Measurements from ENCODE around the gene TP53I13. TPM values are rescaled to one million over a fixed set of nuclear protein-coding genes. Genes with fewer than 3 reads are reported as not detected.
A peak's percentile ranks its signal among the peaks of the same experiment; 100 is the strongest.

The TP53I13 gene
- total RNA-seq, 4 donors from 2014 or later: 41.5 to 57.3 (median 52.1) TPM

DNA sequence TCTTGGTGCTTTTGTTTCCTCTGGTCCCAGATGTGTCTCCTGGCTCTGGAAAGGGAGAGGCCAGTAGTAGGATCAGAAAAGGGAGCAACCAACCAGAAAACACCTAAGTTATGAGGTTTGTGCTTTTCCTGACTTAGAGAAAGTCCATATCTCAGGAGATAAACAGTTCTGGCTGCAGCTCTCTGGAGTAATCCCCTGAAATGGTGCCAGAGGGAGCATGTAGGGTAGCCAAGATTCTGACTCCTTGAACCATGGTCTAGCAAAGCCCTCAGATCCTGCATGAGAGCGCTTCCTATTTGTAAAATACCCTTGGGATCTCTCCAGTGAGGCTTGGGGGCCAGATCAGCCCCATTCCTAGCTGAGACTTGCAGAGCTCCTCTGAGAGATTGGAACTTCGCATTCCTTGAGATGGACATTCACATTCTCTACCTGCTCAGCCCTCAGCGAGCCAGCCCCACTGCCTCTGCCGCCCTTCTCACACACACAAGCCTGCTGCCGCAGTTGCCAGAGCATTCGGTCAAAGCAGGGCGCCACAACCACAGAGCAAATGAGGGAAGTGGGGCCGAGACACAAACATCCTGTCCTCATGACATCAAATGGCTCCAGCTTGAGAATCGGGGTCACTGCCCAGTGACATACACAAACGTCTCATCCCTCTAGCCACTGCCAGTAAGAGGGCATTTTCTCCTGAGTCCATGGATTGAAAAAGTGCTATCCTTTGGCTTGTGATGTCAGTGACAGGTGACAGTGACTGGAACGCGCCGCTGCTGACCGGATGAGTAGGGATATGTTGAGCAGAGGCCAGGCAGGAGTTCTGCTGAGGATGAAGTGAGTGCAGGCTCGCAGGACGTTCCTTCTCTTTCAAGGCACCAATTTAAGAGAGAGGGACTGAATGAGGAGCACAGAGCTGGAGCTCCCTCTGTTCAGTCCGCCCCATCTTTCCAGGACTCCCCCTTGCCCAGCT lies 6.7 kb upstream of the TP53I13 start:
- peak overlapping the region in 1 of 4 donors; percentile 9 for H3K27ac ChIP-seq
- H3K27me3 ChIP-seq: no peaks in the 10 kb centered on the region
- 87 to 100% methylated on average over 1 to 14 of the region's 17 CpGs for WGBS, 2 donors (ENCODE audit: low coverage in 1 of 2)
- no peak for TF ChIP-seq EP300 (IDR thresholded peaks at IDR 0.05)
- TF ChIP-seq POLR2AphosphoS5 (IDR thresholded peaks at IDR 0.05): no peak
- TF ChIP-seq, protein P1, sequence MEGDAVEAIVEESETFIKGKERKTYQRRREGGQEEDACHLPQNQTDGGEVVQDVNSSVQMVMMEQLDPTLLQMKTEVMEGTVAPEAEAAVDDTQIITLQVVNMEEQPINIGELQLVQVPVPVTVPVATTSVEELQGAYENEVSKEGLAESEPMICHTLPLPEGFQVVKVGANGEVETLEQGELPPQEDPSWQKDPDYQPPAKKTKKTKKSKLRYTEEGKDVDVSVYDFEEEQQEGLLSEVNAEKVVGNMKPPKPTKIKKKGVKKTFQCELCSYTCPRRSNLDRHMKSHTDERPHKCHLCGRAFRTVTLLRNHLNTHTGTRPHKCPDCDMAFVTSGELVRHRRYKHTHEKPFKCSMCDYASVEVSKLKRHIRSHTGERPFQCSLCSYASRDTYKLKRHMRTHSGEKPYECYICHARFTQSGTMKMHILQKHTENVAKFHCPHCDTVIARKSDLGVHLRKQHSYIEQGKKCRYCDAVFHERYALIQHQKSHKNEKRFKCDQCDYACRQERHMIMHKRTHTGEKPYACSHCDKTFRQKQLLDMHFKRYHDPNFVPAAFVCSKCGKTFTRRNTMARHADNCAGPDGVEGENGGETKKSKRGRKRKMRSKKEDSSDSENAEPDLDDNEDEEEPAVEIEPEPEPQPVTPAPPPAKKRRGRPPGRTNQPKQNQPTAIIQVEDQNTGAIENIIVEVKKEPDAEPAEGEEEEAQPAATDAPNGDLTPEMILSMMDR (IDR thresholded peaks at IDR 0.05): no peak
- TF ChIP-seq POLR2A (IDR thresholded peaks at IDR 0.05): no peak
- H3K9me3 ChIP-seq: no peaks in the 10 kb centered on the region
- peaks cover 0 to 15% of the 10 kb centered on the region in 2 donors for H3K36me3 ChIP-seq
- no peak for ATAC-seq
- H3K4me3 ChIP-seq: no peak overlapping the region
- peaks cover 0 to 47% (median 5%) of the 10 kb centered on the region in 3 donors for H3K4me1 ChIP-seq

GRCh38 chr17:29562615-29563014 lies 5.9 kb upstream of the TP53I13 start:
- no CpG with 5 or more reads among the region's 18 CpGs for WGBS, 2 donors (ENCODE audit: low coverage in 1 of 2)
- TF ChIP-seq EP300 (IDR thresholded peaks at IDR 0.05): no peak
- no peak for TF ChIP-seq POLR2AphosphoS5 (IDR thresholded peaks at IDR 0.05)
- TF ChIP-seq, protein P1 (IDR thresholded peaks at IDR 0.05): no peak
- TF ChIP-seq POLR2A (IDR thresholded peaks at IDR 0.05): no peak
- Histone ChIP-seq H3K9me3 (no peaks in the 10 kb centered on the region), H3K36me3 (peaks cover 0 to 15% of the 10 kb centered on the region in 2 donors), H3K27me3 (no peaks in the 10 kb centered on the region), H3K27ac (no peak overlapping the region), H3K4me1 (peaks cover 0 to 54% (median 5%) of the 10 kb centered on the region in 3 donors), H3K4me3 (no peak overlapping the region)
- ATAC-seq: no peak

GRCh38 chr17:29563816-29564215 lies 4.7 kb upstream of the TP53I13 start:
- Histone ChIP-seq H3K36me3 (peaks cover 0 to 15% of the 10 kb centered on the region in 2 donors), H3K4me1 (peaks cover 0 to 56% (median 5%) of the 10 kb centered on the region in 3 donors), H3K27ac (no peak overlapping the region), H3K9me3 (no peaks in the 10 kb centered on the region), H3K4me3 (no peak overlapping the region), H3K27me3 (no peaks in the 10 kb centered on the region)
- no peak for TF ChIP-seq EP300 (IDR thresholded peaks at IDR 0.05)
- TF ChIP-seq, protein P1 (IDR thresholded peaks at IDR 0.05): no peak
- 95 to 100% methylated on average over 2 to 3 of the region's 3 CpGs for WGBS, 2 donors (ENCODE audit: low coverage in 1 of 2)
- ATAC-seq: no peak

- H3K36me3 ChIP-seq: peaks cover 0 to 15% of the 10 kb centered on the region in 2 donors
- H3K4me3 ChIP-seq: peak overlapping the region; percentile 48 to 85
- 51% methylated on average over 15 of the region's 55 CpGs; no CpG with 5 or more reads in 1 of the 2 donors for WGBS, 2 donors (ENCODE audit: low coverage in 1 of 2)
- TF ChIP-seq, protein P1 (IDR thresholded peaks at IDR 0.05): peak in 1 of 4 experiments; percentile 11
- no peak for TF ChIP-seq EP300 (IDR thresholded peaks at IDR 0.05)
- ATAC-seq: no peak
- no peaks in the 10 kb centered on the region for H3K9me3 ChIP-seq
- H3K27ac ChIP-seq: peak overlapping the region in 3 of 4 donors; percentile 88 to 93 (median 90)
- H3K4me1 ChIP-seq: peaks cover 0 to 76% (median 11%) of the 10 kb centered on the region in 3 donors
- H3K27me3 ChIP-seq: no peaks in the 10 kb centered on the region
These were observed 2.6 kb upstream of the TP53I13 start for GRCh38 chr17:29565643-29566472.
